ENCODE measurements around the gene TSPYL1.

DNA sequence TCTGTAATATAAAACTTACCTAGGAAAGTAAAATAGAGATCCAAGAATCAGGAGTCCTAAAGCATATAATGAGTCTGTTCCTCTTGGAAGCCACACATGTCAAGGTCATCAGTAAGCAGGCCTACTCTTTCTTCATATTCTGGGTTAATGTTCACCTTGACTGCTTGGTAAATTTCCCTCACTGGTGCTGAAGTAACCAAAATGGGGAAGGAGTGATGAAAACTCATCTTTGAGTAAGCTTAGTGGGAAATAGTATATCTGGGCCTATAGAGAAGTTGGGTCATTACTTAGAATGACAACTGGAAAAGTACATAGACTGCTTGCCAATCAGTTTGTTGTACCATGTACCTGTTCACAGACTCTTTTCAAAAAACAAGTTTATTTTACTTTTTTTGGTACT lies 32.4 kb downstream of the TSPYL1 start:
- TF ChIP-seq, protein P1, sequence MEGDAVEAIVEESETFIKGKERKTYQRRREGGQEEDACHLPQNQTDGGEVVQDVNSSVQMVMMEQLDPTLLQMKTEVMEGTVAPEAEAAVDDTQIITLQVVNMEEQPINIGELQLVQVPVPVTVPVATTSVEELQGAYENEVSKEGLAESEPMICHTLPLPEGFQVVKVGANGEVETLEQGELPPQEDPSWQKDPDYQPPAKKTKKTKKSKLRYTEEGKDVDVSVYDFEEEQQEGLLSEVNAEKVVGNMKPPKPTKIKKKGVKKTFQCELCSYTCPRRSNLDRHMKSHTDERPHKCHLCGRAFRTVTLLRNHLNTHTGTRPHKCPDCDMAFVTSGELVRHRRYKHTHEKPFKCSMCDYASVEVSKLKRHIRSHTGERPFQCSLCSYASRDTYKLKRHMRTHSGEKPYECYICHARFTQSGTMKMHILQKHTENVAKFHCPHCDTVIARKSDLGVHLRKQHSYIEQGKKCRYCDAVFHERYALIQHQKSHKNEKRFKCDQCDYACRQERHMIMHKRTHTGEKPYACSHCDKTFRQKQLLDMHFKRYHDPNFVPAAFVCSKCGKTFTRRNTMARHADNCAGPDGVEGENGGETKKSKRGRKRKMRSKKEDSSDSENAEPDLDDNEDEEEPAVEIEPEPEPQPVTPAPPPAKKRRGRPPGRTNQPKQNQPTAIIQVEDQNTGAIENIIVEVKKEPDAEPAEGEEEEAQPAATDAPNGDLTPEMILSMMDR (conservative IDR thresholded peaks at IDR 0.05; ENCODE audit: low read length): no peak
- TF ChIP-seq EZH2phosphoT487 (IDR thresholded peaks at IDR 0.05; ENCODE audit: borderline replicate concordance): no peak

Data from Loucy (cell line).